B cell (primary cell): ENCODE results near the gene GRIN2D. TPM values are rescaled to one million over a fixed set of nuclear protein-coding genes. Genes with fewer than 3 reads are reported as not detected.

ENCODE experiments used
- ATAC-seq: fragments of 200-7000 bp; cut with Tn5 transposase; one replicate; pipeline ENCODE4 v1.10.0; 2021; ENCODE audit warnings: low read depth, mild to moderate bottlenecking, moderate number of reproducible peaks, moderate library complexity
- CTCF ChIA-PET: fragments of 350-600 bp; sonication (Branson Sonifier 250); formaldehyde crosslinking; loops from one replicate; lab custom pipeline; 2021; ENCODE audit warnings: antibody characterized with exemption, inconsistent platforms; lab: Charles Lee
- POLR2A ChIA-PET: fragments of 350-600 bp; sonication (Branson Sonifier 250); formaldehyde crosslinking; loops from one replicate; lab custom pipeline; 2021; ENCODE audit warnings: antibody characterized with exemption; lab: Charles Lee
- DNase-seq: peaks from one replicate; pipeline ENCODE4 v3.0.0; 2013
- H2AFZ ChIP-seq: 2 replicates; pipeline ENCODE4 v1.6.1; 2012; ENCODE audit warnings: mild to moderate bottlenecking, low read depth, low read length; ENCODE audit not compliant: insufficient read depth, poor library complexity, severe bottlenecking
- H3K27ac ChIP-seq, 2 donors: 1 replicate in 1 of 2; 2 replicates in 1 of 2; pipeline ENCODE4 v1.5.1; 2012 to 2013; ENCODE audit warnings: low read length in 2 of 2, mild to moderate bottlenecking in 2 of 2, moderate library complexity in 1 of 2
- H3K27me3 ChIP-seq, 4 experiments: fragments of 200-600 bp in 1 of 4; sonication (generic) in 1 of 4; replicated peaks in 1 of 4; 1 replicate in 2 of 4; 2 replicates in 2 of 4; pipeline versions ENCODE4 v1.6.1 to v1.7.0; 2013 to 2016; ENCODE audit warnings: low read length in 3 of 4, mild to moderate bottlenecking in 2 of 4, mixed read lengths in 1 of 4, moderate library complexity in 1 of 4; ENCODE audit not compliant: insufficient read depth in 4 of 4, control insufficient read depth in 3 of 4; ENCODE audit errors: control extremely low read depth in 1 of 4
- H3K36me3 ChIP-seq, 2 experiments: replicated peaks in 1 of 2; 1 replicate in 1 of 2; 2 replicates in 1 of 2; pipeline versions ENCODE4 v1.6.1 to v1.7.1; 2013; ENCODE audit warnings: low read length in 1 of 2; ENCODE audit not compliant: insufficient read depth in 2 of 2, control insufficient read depth in 1 of 2; ENCODE audit errors: control extremely low read depth in 1 of 2, extremely low read depth in 1 of 2
- H3K4me1 ChIP-seq, 2 donors: fragments of 200-600 bp in 1 of 2; sonication (generic) in 1 of 2; 1 replicate in 1 of 2; 2 replicates in 1 of 2; pipeline versions ENCODE4 v1.5.1 to v1.6.1; 2013 to 2017; ENCODE audit warnings: low read length in 2 of 2; ENCODE audit not compliant: control insufficient read depth in 2 of 2, insufficient read depth in 2 of 2
- H3K4me2 ChIP-seq: replicated peaks from 2 replicates; pipeline ENCODE3; 2012; ENCODE audit warnings: mild to moderate bottlenecking, low read depth, low read length; ENCODE audit not compliant: poor library complexity, severe bottlenecking
- H3K4me3 ChIP-seq, 5 experiments: fragments of 200-600 bp in 1 of 5; sonication (generic) in 1 of 5; 1 replicate in 3 of 5; 2 replicates in 2 of 5; pipeline versions ENCODE4 v1.5.1 to v1.7.0; 2011 to 2016; ENCODE audit warnings: low read length in 4 of 5, mild to moderate bottlenecking in 4 of 5, low read depth in 2 of 5, control low read depth in 1 of 5, moderate library complexity in 1 of 5; ENCODE audit not compliant: insufficient read depth in 1 of 5; ENCODE audit errors: control extremely low read depth in 1 of 5, extremely low read depth in 1 of 5
- H3K79me2 ChIP-seq: fragments of 200-600 bp; sonication (generic); one replicate; pipeline ENCODE4 v1.6.0; 2016; ENCODE audit warnings: low read length; ENCODE audit not compliant: control insufficient read depth, insufficient read depth
- H3K9ac ChIP-seq: fragments of 200-600 bp; sonication (generic); 2 replicates; pipeline ENCODE4 v1.6.1; 2017; ENCODE audit warnings: mild to moderate bottlenecking, low read length, moderate library complexity
- H3K9me3 ChIP-seq, 3 donors: one replicate each; pipeline versions ENCODE4 v1.6.1 to v1.7.1; 2013; ENCODE audit warnings: low read length in 2 of 3; ENCODE audit not compliant: control insufficient read depth in 2 of 3, insufficient read depth in 1 of 3; ENCODE audit errors: control extremely low read depth in 1 of 3
- H4K20me1 ChIP-seq: 2 replicates; pipeline ENCODE4 v1.6.0; 2012; ENCODE audit warnings: mild to moderate bottlenecking, low read length; ENCODE audit not compliant: insufficient read depth, control insufficient read depth, poor library complexity, severe bottlenecking
- H3K27ac Mint-ChIP-seq: one replicate; pipeline ENCODE4 v1.8.0; 2021; ENCODE audit warnings: mixed read lengths
- H3K27me3 Mint-ChIP-seq: one replicate; pipeline ENCODE4 v1.8.0; 2021; ENCODE audit warnings: mixed read lengths
- H3K4me1 Mint-ChIP-seq: one replicate; pipeline ENCODE4 v1.8.0; 2021; ENCODE audit warnings: mixed read lengths
- H3K4me3 Mint-ChIP-seq: one replicate; pipeline ENCODE4 v1.8.0; 2021; ENCODE audit warnings: mixed read lengths
- H3K9me3 Mint-ChIP-seq: one replicate; pipeline ENCODE4 v1.8.0; 2022; ENCODE audit warnings: mixed read lengths; ENCODE audit not compliant: insufficient read depth
- CTCF ChIP-seq: fragments of 200-600 bp; IDR thresholded peaks from one replicate; pipeline ENCODE4 v1.8.0; 2022; ENCODE audit warnings: antibody characterized with exemption, mild to moderate bottlenecking
- EZH2 ChIP-seq: IDR thresholded peaks from 2 replicates; pipeline ENCODE4 v1.6.1; 2012; ENCODE audit warnings: borderline replicate concordance, low read depth, mild to moderate bottlenecking, moderate library complexity, low read length; ENCODE audit not compliant: insufficient read depth, poor library complexity, severe bottlenecking
- WGBS: methylation state at CpG from one replicate; pipeline ENCODE4 v1.1.5; 2013; ENCODE audit warnings: missing lambda C conversion rate; ENCODE audit not compliant: insufficient coverage; 5-methylcytosine and 5-hydroxymethylcytosine counted together
- intact Hi-C: fragments of 100-400 bp; cut with micrococcal nuclease; formaldehyde crosslinking; loops from one replicate; pipeline ENCODE4 v1.10.0; 2022
- polyA plus RNA-seq: library from polyadenylated mRNA; depleted of rRNA; stranded (reverse); fragments of >200 nt; gene quantifications from 2 replicates; pipeline ENCODE4 v1.2.3, GENCODE V29; 2012
- total RNA-seq, 2 donors: library from RNA; stranded (reverse); fragments of 120-200 nt in 1 of 2; gene quantifications; 1 replicate in 1 of 2; 2 replicates in 1 of 2; pipeline versions ENCODE4 v1.2.3 to v1.2.4, GENCODE V29; 2013 to 2022

GRIN2D gene
- total and polyA plus RNA-seq, 2 donors (not counting 1 experiment from before 2014, with no cell fraction given), result not detected

- TF ChIP-seq CTCF, result no peak
- TF ChIP-seq EZH2, result no peak
- H3K27me3 Mint-ChIP-seq, result peaks cover 14% of the 10 kb centered on the region
- H3K79me2 ChIP-seq, result no peaks in the 10 kb centered on the region
- peak overlapping the region; percentile 1 for H3K27ac Mint-ChIP-seq
- DNase-seq (no peak), ATAC-seq (no peak)
- H3K36me3 ChIP-seq, result no peaks in the 10 kb centered on the region
- no peak overlapping the region for H3K9ac ChIP-seq
- intact Hi-C loops, result no loop called here
- H3K4me1 ChIP-seq, result peaks cover 17 to 19% of the 10 kb centered on the region in 2 donors
- H3K27ac ChIP-seq, result no peak overlapping the region
- 88% methylated on average over 5 of the region's 5 CpGs for WGBS
- peaks cover 4% of the 10 kb centered on the region for H3K9me3 Mint-ChIP-seq
- no peaks in the 10 kb centered on the region for H4K20me1 ChIP-seq
- CTCF ChIA-PET, result interaction anchor here (2.4 kb wide), 1 partner anchor 10 kb away, joined by 19 read pairs; the partner anchor contains the start of gene KDELR1
- no peak overlapping the region for H2AFZ ChIP-seq
- H3K9me3 ChIP-seq, result peaks cover 1 to 20% (median 2%) of the 10 kb centered on the region in 3 donors
- peaks cover 0 to 21% (median 11%) of the 10 kb centered on the region in 4 experiments for H3K27me3 ChIP-seq
- H3K4me3 ChIP-seq, result no peak overlapping the region
- H3K4me3 Mint-ChIP-seq, result no peak overlapping the region
- H3K4me1 Mint-ChIP-seq, result peaks cover 25% of the 10 kb centered on the region
- no peak overlapping the region for H3K4me2 ChIP-seq
- POLR2A ChIA-PET, result interaction anchor here (0.7 kb wide), 1 partner anchor 13 kb away, joined by 4 read pairs; no protein-coding TSS in a partner anchor
These were observed 7.8 kb downstream of the GRIN2D start for GRCh38 chr19:48401287-48401686.

- peaks cover 4% of the 10 kb centered on the region for H3K9me3 Mint-ChIP-seq
- Histone ChIP-seq H3K27ac (no peak overlapping the region), H3K79me2 (no peaks in the 10 kb centered on the region), H4K20me1 (no peaks in the 10 kb centered on the region), H3K36me3 (no peaks in the 10 kb centered on the region), H3K4me2 (no peak overlapping the region), H3K4me3 (no peak overlapping the region), H3K9me3 (peaks cover 1 to 19% (median 2%) of the 10 kb centered on the region in 3 donors), H3K9ac (no peak overlapping the region), H3K27me3 (peaks cover 0 to 15% (median 5%) of the 10 kb centered on the region in 4 experiments), H2AFZ (no peak overlapping the region), H3K4me1 (peaks cover 0 to 4% of the 10 kb centered on the region in 2 donors)
- H3K27me3 Mint-ChIP-seq, result peaks cover 18% of the 10 kb centered on the region
- ChIA-PET POLR2A (interaction anchor here (0.5 to 0.7 kb wide), 3 partner anchors 40 to 185 kb away, joined by 3 to 9 read pairs (median 4); partner anchors contain the start of genes SYNGR4 and TMEM143), CTCF (interaction anchor here (0.9 to 2.2 kb wide), 4 partner anchors 10 to 102 kb away, joined by 3 to 12 read pairs (median 6); partner anchors contain the start of genes GRIN2D, KDELR1, SYNGR4 and TMEM143)
- WGBS, result 100% methylated on average over 1 of the region's 3 CpGs
- intact Hi-C loops, result loop anchor here (1.0 kb wide), 1 partner anchor 82 kb away; a partner anchor contains a TSS
- H3K4me3 Mint-ChIP-seq, result no peak overlapping the region
- TF ChIP-seq CTCF (no peak), EZH2 (no peak)
- peak overlapping the region; percentile 43 for H3K27ac Mint-ChIP-seq
- ATAC-seq (peak; percentile 56), DNase-seq (peak; percentile 68)
- peaks cover 14% of the 10 kb centered on the region for H3K4me1 Mint-ChIP-seq
These were observed 10.1 kb downstream of the GRIN2D start for GRCh38 chr19:48403606-48404005.
